ENCODE measurements around the gene STK33. TPM values are rescaled to one million over a fixed set of nuclear protein-coding genes. Genes with fewer than 3 reads are reported as not detected.

The STK33 gene
- total and polyA plus RNA-seq, 2 of the 13 experiments (the other 11 are each of a cell fraction or from before 2014, with no cell fraction given), result 2.7 to 12.6 TPM

DNA sequence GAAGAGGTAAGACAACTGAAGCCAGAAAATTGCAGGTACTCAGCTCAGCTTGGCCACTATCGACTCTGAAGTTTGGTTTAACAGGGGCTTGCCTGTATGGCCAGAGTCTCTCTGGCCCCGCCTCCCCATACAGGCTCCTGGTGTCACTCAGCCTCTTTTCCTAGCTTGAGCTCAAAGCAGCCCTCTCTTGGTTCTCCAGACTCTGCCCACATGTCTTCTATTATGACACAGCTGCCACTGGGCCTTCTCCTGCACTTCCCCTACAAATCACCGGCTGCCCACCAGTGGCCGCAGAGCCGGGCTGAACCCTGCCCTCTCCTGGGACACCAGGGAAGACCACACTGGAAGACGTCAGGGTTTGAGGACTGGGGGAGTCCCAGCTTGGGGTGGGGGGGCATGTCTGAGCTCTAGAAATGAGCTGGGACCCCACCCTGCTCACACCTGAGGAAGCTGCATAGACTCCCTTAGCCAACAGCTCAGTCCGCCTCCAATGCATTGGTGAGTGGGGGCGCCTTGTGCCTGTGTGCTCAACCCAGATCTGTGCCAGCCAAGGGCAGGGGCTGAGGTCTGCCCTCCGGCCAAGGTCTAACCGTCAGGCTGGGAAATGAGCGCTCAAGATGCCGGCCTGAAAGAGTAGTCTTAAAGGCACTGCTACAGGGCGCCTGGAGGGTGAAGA is 236.0 kb downstream of the STK33 start (continued):
- TF ChIP-seq, protein P1, sequence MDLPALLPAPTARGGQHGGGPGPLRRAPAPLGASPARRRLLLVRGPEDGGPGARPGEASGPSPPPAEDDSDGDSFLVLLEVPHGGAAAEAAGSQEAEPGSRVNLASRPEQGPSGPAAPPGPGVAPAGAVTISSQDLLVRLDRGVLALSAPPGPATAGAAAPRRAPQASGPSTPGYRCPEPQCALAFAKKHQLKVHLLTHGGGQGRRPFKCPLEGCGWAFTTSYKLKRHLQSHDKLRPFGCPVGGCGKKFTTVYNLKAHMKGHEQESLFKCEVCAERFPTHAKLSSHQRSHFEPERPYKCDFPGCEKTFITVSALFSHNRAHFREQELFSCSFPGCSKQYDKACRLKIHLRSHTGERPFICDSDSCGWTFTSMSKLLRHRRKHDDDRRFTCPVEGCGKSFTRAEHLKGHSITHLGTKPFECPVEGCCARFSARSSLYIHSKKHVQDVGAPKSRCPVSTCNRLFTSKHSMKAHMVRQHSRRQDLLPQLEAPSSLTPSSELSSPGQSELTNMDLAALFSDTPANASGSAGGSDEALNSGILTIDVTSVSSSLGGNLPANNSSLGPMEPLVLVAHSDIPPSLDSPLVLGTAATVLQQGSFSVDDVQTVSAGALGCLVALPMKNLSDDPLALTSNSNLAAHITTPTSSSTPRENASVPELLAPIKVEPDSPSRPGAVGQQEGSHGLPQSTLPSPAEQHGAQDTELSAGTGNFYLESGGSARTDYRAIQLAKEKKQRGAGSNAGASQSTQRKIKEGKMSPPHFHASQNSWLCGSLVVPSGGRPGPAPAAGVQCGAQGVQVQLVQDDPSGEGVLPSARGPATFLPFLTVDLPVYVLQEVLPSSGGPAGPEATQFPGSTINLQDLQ (CRISPR knock-in tag; IDR thresholded peaks at IDR 0.05), result no peak
- no peak for TF ChIP-seq GTF2F1 (IDR thresholded peaks at IDR 0.05; ENCODE audit: low read length)

DNA sequence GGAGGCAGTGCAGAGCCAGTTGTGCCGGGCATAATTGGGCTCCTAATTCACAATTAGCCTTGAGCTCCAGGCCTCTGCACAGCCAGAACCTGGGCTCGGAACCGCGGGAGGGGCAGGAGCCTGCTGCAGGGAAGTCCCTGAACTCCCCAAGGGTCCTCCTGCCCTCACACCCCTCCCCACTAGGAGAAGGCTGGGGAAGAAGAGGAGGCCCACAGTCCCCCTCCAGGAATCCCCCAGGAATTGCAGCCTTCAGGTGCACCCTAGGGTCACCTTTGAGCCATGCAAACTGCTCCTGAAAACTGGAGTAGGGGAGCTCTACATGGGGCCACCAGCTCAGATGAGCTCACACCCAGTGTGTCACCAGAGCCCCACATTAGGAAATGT is 236.5 kb downstream of the STK33 start:
- CTCF ChIA-PET (ENCODE audit: low intra/inter-chr PET ratio, low total read pairs), result no interaction called here
- intact Hi-C loops (cut with micrococcal nuclease; ENCODE audit: unreplicated experiment), result no loop called here
- no peak overlapping the region for H3K9ac ChIP-seq (ENCODE audit: insufficient read depth, low read depth, low read length)
- no peak overlapping the region for H3K4me2 ChIP-seq (ENCODE audit: low read depth, low read length)
- no peak overlapping the region for H3K27ac ChIP-seq (ENCODE audit: extremely low read length, insufficient read depth, low read length)
- no peak for DNase-seq (ENCODE audit: low spot score)
- H3K27me3 ChIP-seq (ENCODE audit: control insufficient read depth in 1 of 2, insufficient read depth in 2 of 2, low read length in 2 of 2), result peaks cover 2 to 41% of the 10 kb centered on the region in 2 experiments
- H3K36me3 ChIP-seq (replicated peaks in 1 of 2; ENCODE audit: control insufficient read depth in 1 of 2, insufficient read depth in 2 of 2, low read length in 2 of 2), result no peaks in the 10 kb centered on the region
- POLR2A ChIA-PET, result no interaction called here
- H3K4me1 ChIP-seq (ENCODE audit: insufficient read depth, low read length), result peaks cover 11% of the 10 kb centered on the region; the same call in 1 of the 2 replicates
- no TSS peak for BruUV-seq (replicated peaks)
- H3K79me2 ChIP-seq (ENCODE audit: insufficient read depth, low read length), result no peaks in the 10 kb centered on the region
- no peaks in the 10 kb centered on the region for H4K20me1 ChIP-seq (ENCODE audit: insufficient read depth, low read length)
- no peak for FAIRE-seq
- no peak overlapping the region for H2AFZ ChIP-seq (ENCODE audit: low read length)
- no peak overlapping the region for H3K4me3 ChIP-seq (replicated peaks in 1 of 3; ENCODE audit: insufficient read depth in 1 of 3, low read depth in 2 of 3, low read length in 3 of 3)
- in situ Hi-C loops (cut with HindIII; ENCODE audit: extremely low pct_ligation_motif_present, low pct_unique_long_range_greater_than_20kb), result no loop called here
- peak; percentile 67 for ATAC-seq
- WGBS (ENCODE audit: low lambda C conversion rate), result 13% methylated on average over 3 of the region's 4 CpGs
- no peaks in the 10 kb centered on the region for H3K9me3 ChIP-seq (ENCODE audit: low read length)
- no peak for TF ChIP-seq MAFK (conservative IDR thresholded peaks at IDR 0.05 in 1 of 2, IDR thresholded peaks at IDR 0.05 in 1 of 2; ENCODE audit: low read length in 2 of 2)
- TF ChIP-seq ONECUT2 (CRISPR knock-in tag; IDR thresholded peaks at IDR 0.05), result no peak
- TF ChIP-seq, protein P2, sequence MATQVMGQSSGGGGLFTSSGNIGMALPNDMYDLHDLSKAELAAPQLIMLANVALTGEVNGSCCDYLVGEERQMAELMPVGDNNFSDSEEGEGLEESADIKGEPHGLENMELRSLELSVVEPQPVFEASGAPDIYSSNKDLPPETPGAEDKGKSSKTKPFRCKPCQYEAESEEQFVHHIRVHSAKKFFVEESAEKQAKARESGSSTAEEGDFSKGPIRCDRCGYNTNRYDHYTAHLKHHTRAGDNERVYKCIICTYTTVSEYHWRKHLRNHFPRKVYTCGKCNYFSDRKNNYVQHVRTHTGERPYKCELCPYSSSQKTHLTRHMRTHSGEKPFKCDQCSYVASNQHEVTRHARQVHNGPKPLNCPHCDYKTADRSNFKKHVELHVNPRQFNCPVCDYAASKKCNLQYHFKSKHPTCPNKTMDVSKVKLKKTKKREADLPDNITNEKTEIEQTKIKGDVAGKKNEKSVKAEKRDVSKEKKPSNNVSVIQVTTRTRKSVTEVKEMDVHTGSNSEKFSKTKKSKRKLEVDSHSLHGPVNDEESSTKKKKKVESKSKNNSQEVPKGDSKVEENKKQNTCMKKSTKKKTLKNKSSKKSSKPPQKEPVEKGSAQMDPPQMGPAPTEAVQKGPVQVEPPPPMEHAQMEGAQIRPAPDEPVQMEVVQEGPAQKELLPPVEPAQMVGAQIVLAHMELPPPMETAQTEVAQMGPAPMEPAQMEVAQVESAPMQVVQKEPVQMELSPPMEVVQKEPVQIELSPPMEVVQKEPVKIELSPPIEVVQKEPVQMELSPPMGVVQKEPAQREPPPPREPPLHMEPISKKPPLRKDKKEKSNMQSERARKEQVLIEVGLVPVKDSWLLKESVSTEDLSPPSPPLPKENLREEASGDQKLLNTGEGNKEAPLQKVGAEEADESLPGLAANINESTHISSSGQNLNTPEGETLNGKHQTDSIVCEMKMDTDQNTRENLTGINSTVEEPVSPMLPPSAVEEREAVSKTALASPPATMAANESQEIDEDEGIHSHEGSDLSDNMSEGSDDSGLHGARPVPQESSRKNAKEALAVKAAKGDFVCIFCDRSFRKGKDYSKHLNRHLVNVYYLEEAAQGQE (IDR thresholded peaks at IDR 0.05; ENCODE audit: borderline replicate concordance in 1 of 2, low read depth in 1 of 2, low read length in 2 of 2), result no peak
- no peak for TF ChIP-seq KDM2A (CRISPR knock-in tag; IDR thresholded peaks at IDR 0.05; ENCODE audit: borderline replicate concordance, low read depth)
- no peak for TF ChIP-seq PHF20 (CRISPR knock-in tag; IDR thresholded peaks at IDR 0.05)
- TF ChIP-seq ZNF839 (CRISPR knock-in tag; IDR thresholded peaks at IDR 0.05; ENCODE audit: borderline replicate concordance), result no peak
- TF ChIP-seq AGO1 (IDR thresholded peaks at IDR 0.05; ENCODE audit: low read depth, low read length, poor library complexity, severe bottlenecking), result no peak
- TF ChIP-seq GABPA (IDR thresholded peaks at IDR 0.05; ENCODE audit: low read depth, low read length), result no peak
- no peak for TF ChIP-seq GABPA (CRISPR knock-in tag; IDR thresholded peaks at IDR 0.05; ENCODE audit: low read depth)
- TF ChIP-seq, protein P3, sequence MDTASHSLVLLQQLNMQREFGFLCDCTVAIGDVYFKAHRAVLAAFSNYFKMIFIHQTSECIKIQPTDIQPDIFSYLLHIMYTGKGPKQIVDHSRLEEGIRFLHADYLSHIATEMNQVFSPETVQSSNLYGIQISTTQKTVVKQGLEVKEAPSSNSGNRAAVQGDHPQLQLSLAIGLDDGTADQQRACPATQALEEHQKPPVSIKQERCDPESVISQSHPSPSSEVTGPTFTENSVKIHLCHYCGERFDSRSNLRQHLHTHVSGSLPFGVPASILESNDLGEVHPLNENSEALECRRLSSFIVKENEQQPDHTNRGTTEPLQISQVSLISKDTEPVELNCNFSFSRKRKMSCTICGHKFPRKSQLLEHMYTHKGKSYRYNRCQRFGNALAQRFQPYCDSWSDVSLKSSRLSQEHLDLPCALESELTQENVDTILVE (CRISPR knock-in tag; IDR thresholded peaks at IDR 0.05), result no peak
- no peak for TF ChIP-seq NFE2L1 (CRISPR knock-in tag; IDR thresholded peaks at IDR 0.05; ENCODE audit: borderline replicate concordance)
- TF ChIP-seq ZNF235 (CRISPR knock-in tag; IDR thresholded peaks at IDR 0.05; ENCODE audit: borderline replicate concordance), result no peak
